Left renal cortex interstitium (tissue), 4 donors: ENCODE measurements around the gene E4F1. TPM values are rescaled to one million over a fixed set of nuclear protein-coding genes. Genes with fewer than 3 reads are reported as not detected.
"Not testable (repeated sequence)": the region's sequence is repeated elsewhere in the genome, so short reads cannot be mapped to it uniquely, and the experiment has no call there.

Experiments
- DNase-seq, 4 donors: peaks; one replicate each; pipeline ENCODE4 v3.0.0-alpha.2; 2013; ENCODE audit warnings: low read depth in 4 of 4, low spot score in 2 of 4, missing footprints in 1 of 4
- polyA plus RNA-seq, 4 donors: library from polyadenylated mRNA; unstranded; fragments of 120-200 nt; gene quantifications; one replicate each; pipeline ENCODE4 v1.2.1, GENCODE V29; 2013; ENCODE audit not compliant: insufficient read length in 4 of 4

Gene E4F1
- polyA plus RNA-seq, 4 donors: 14.7 to 25.8 (median 22.3) TPM

- no peak for DNase-seq
These were observed 15.7 kb downstream of the E4F1 start for GRCh38 chr16:2238838-2239675.

- DNase-seq: not testable (repeated sequence)
These were observed 16.9 kb downstream of the E4F1 start for GRCh38 chr16:2240331-2240730.

GRCh38 chr16:2242598-2242997, 19.2 kb downstream of the E4F1 start:
- no peak for DNase-seq

- DNase-seq: no peak
These were observed 19.7 kb downstream of the E4F1 start for GRCh38 chr16:2243031-2243528.

- DNase-seq: no peak
These were observed 20.4 kb downstream of the E4F1 start for GRCh38 chr16:2243781-2244180.

- no peak for DNase-seq
These were observed 20.9 kb downstream of the E4F1 start for GRCh38 chr16:2244301-2244700.

- DNase-seq: no peak
These were observed 21.8 kb downstream of the E4F1 start for GRCh38 chr16:2244926-2245795.

GRCh38 chr16:2246301-2246885, 23.0 kb downstream of the E4F1 start:
- no peak for DNase-seq

- no peak for DNase-seq
These were observed 27.4 kb downstream of the E4F1 start for GRCh38 chr16:2250652-2251295.

- peak in 3 of 4 donors; percentile 82 to 86 (median 82) for DNase-seq
These were observed 28.1 kb downstream of the E4F1 start, which contains the start of gene ECI1 for GRCh38 chr16:2251296-2252111. Gene ECI1, minus strand, starts transcription at chr16:2251587. Its CDS starts 21 bp downstream, at chr16:2251566.

- no peak for DNase-seq
These were observed 29.4 kb downstream of the E4F1 start for GRCh38 chr16:2252806-2253148.

GRCh38 chr16:2253293-2253692, 29.9 kb downstream of the E4F1 start:
- no peak for DNase-seq

- DNase-seq: no peak
These were observed 33.2 kb downstream of the E4F1 start for GRCh38 chr16:2256531-2257140.

GRCh38 chr16:2257726-2258125, 34.3 kb downstream of the E4F1 start:
- DNase-seq: no peak

- DNase-seq: not testable (repeated sequence)
These were observed 35.1 kb downstream of the E4F1 start for GRCh38 chr16:2258530-2258929.

- no peak for DNase-seq
These were observed 36.9 kb downstream of the E4F1 start for GRCh38 chr16:2260250-2260649.

- DNase-seq: not testable (repeated sequence)
These were observed 39.6 kb downstream of the E4F1 start for GRCh38 chr16:2263026-2263425.

GRCh38 chr16:2266887-2267286, 43.5 kb downstream of the E4F1 start:
- not testable (repeated sequence) for DNase-seq

- DNase-seq: not testable (repeated sequence)
These were observed 44.1 kb downstream of the E4F1 start for GRCh38 chr16:2267505-2267912.
